Stimulated activated CD4-positive, alpha-beta T cell treated with anti-CD3 and anti-CD28 coated beads, Interleukin-1b, Interleukin-23, amount 100 ng/mL, for 4 hours (primary cell): ENCODE data around the gene MAD1L1.
"Not testable (repeated sequence)": the region's sequence is repeated elsewhere in the genome, so short reads cannot be mapped to it uniquely, and the experiment has no call there.

Experiments
- DNase-seq, 2 donors: peaks; one replicate each; pipeline ENCODE4 v3.0.0-alpha.2; 2020; ENCODE audit warnings: low read depth in 2 of 2

Gene MAD1L1

GRCh38 chr7:1930381-1931065, 302.2 kb downstream of the MAD1L1 start:
- no peak for DNase-seq

GRCh38 chr7:1929349-1929925, 303.3 kb downstream of the MAD1L1 start:
- DNase-seq: not testable (repeated sequence)

- DNase-seq: no peak
Measured at GRCh38 chr7:1928645-1929348, 303.9 kb downstream of the MAD1L1 start.

GRCh38 chr7:1927937-1928644, 304.7 kb downstream of the MAD1L1 start:
- no peak for DNase-seq

GRCh38 chr7:1926908-1927306, 305.8 kb downstream of the MAD1L1 start:
- no peak for DNase-seq

GRCh38 chr7:1925973-1926907, 306.5 kb downstream of the MAD1L1 start:
- DNase-seq: no peak

- no peak for DNase-seq
Measured at GRCh38 chr7:1925349-1925748, 307.4 kb downstream of the MAD1L1 start.

- DNase-seq: no peak
Measured at GRCh38 chr7:1924258-1924817, 308.4 kb downstream of the MAD1L1 start.

- DNase-seq: no peak
Measured at GRCh38 chr7:1923409-1924257, 309.1 kb downstream of the MAD1L1 start.

GRCh38 chr7:1922870-1923236, 309.9 kb downstream of the MAD1L1 start:
- DNase-seq: no peak

- DNase-seq: peak; percentile 55 to 60
Measured at GRCh38 chr7:1922071-1922869, 310.5 kb downstream of the MAD1L1 start.

- no peak for DNase-seq
Measured at GRCh38 chr7:1920881-1921280, 311.9 kb downstream of the MAD1L1 start.

GRCh38 chr7:1920266-1920681, 312.5 kb downstream of the MAD1L1 start:
- peak in 1 of 2 donors; percentile 22 for DNase-seq

GRCh38 chr7:1919539-1920265, 313.0 kb downstream of the MAD1L1 start:
- DNase-seq: no peak

GRCh38 chr7:1918881-1919525, 313.7 kb downstream of the MAD1L1 start:
- no peak for DNase-seq

GRCh38 chr7:1918063-1918645, 314.6 kb downstream of the MAD1L1 start:
- DNase-seq: no peak

GRCh38 chr7:1917221-1918062, 315.3 kb downstream of the MAD1L1 start:
- no peak for DNase-seq
